B cell (primary cell): ENCODE data around the gene TPSAB1. TPM values are rescaled to one million over a fixed set of nuclear protein-coding genes. Genes with fewer than 3 reads are reported as not detected.

Experiments
- ATAC-seq: fragments of 200-7000 bp; cut with Tn5 transposase; one replicate; pipeline ENCODE4 v1.10.0; 2021; ENCODE audit warnings: low read depth, mild to moderate bottlenecking, moderate number of reproducible peaks, moderate library complexity
- CTCF ChIA-PET: fragments of 350-600 bp; sonication (Branson Sonifier 250); formaldehyde crosslinking; loops from one replicate; lab custom pipeline; 2021; ENCODE audit warnings: antibody characterized with exemption, inconsistent platforms; lab: Charles Lee
- POLR2A ChIA-PET: fragments of 350-600 bp; sonication (Branson Sonifier 250); formaldehyde crosslinking; loops from one replicate; lab custom pipeline; 2021; ENCODE audit warnings: antibody characterized with exemption; lab: Charles Lee
- DNase-seq: peaks from one replicate; pipeline ENCODE4 v3.0.0; 2013
- H2AFZ ChIP-seq: 2 replicates; pipeline ENCODE4 v1.6.1; 2012; ENCODE audit warnings: mild to moderate bottlenecking, low read depth, low read length; ENCODE audit not compliant: insufficient read depth, poor library complexity, severe bottlenecking
- H3K27ac ChIP-seq, 2 donors: 1 replicate in 1 of 2; 2 replicates in 1 of 2; pipeline ENCODE4 v1.5.1; 2012 to 2013; ENCODE audit warnings: low read length in 2 of 2, mild to moderate bottlenecking in 2 of 2, moderate library complexity in 1 of 2
- H3K27me3 ChIP-seq, 4 experiments: fragments of 200-600 bp in 1 of 4; sonication (generic) in 1 of 4; replicated peaks in 1 of 4; 1 replicate in 2 of 4; 2 replicates in 2 of 4; pipeline versions ENCODE4 v1.6.1 to v1.7.0; 2013 to 2016; ENCODE audit warnings: low read length in 3 of 4, mild to moderate bottlenecking in 2 of 4, mixed read lengths in 1 of 4, moderate library complexity in 1 of 4; ENCODE audit not compliant: insufficient read depth in 4 of 4, control insufficient read depth in 3 of 4; ENCODE audit errors: control extremely low read depth in 1 of 4
- H3K36me3 ChIP-seq, 2 experiments: replicated peaks in 1 of 2; 1 replicate in 1 of 2; 2 replicates in 1 of 2; pipeline versions ENCODE4 v1.6.1 to v1.7.1; 2013; ENCODE audit warnings: low read length in 1 of 2; ENCODE audit not compliant: insufficient read depth in 2 of 2, control insufficient read depth in 1 of 2; ENCODE audit errors: control extremely low read depth in 1 of 2, extremely low read depth in 1 of 2
- H3K4me1 ChIP-seq, 2 donors: fragments of 200-600 bp in 1 of 2; sonication (generic) in 1 of 2; 1 replicate in 1 of 2; 2 replicates in 1 of 2; pipeline versions ENCODE4 v1.5.1 to v1.6.1; 2013 to 2017; ENCODE audit warnings: low read length in 2 of 2; ENCODE audit not compliant: control insufficient read depth in 2 of 2, insufficient read depth in 2 of 2
- H3K4me2 ChIP-seq: replicated peaks from 2 replicates; pipeline ENCODE3; 2012; ENCODE audit warnings: mild to moderate bottlenecking, low read depth, low read length; ENCODE audit not compliant: poor library complexity, severe bottlenecking
- H3K4me3 ChIP-seq, 5 experiments: fragments of 200-600 bp in 1 of 5; sonication (generic) in 1 of 5; 1 replicate in 3 of 5; 2 replicates in 2 of 5; pipeline versions ENCODE4 v1.5.1 to v1.7.0; 2011 to 2016; ENCODE audit warnings: low read length in 4 of 5, mild to moderate bottlenecking in 4 of 5, low read depth in 2 of 5, control low read depth in 1 of 5, moderate library complexity in 1 of 5; ENCODE audit not compliant: insufficient read depth in 1 of 5; ENCODE audit errors: control extremely low read depth in 1 of 5, extremely low read depth in 1 of 5
- H3K79me2 ChIP-seq: fragments of 200-600 bp; sonication (generic); one replicate; pipeline ENCODE4 v1.6.0; 2016; ENCODE audit warnings: low read length; ENCODE audit not compliant: control insufficient read depth, insufficient read depth
- H3K9ac ChIP-seq: fragments of 200-600 bp; sonication (generic); 2 replicates; pipeline ENCODE4 v1.6.1; 2017; ENCODE audit warnings: mild to moderate bottlenecking, low read length, moderate library complexity
- H3K9me3 ChIP-seq, 3 donors: one replicate each; pipeline versions ENCODE4 v1.6.1 to v1.7.1; 2013; ENCODE audit warnings: low read length in 2 of 3; ENCODE audit not compliant: control insufficient read depth in 2 of 3, insufficient read depth in 1 of 3; ENCODE audit errors: control extremely low read depth in 1 of 3
- H4K20me1 ChIP-seq: 2 replicates; pipeline ENCODE4 v1.6.0; 2012; ENCODE audit warnings: mild to moderate bottlenecking, low read length; ENCODE audit not compliant: insufficient read depth, control insufficient read depth, poor library complexity, severe bottlenecking
- H3K27ac Mint-ChIP-seq: one replicate; pipeline ENCODE4 v1.8.0; 2021; ENCODE audit warnings: mixed read lengths
- H3K27me3 Mint-ChIP-seq: one replicate; pipeline ENCODE4 v1.8.0; 2021; ENCODE audit warnings: mixed read lengths
- H3K4me1 Mint-ChIP-seq: one replicate; pipeline ENCODE4 v1.8.0; 2021; ENCODE audit warnings: mixed read lengths
- H3K4me3 Mint-ChIP-seq: one replicate; pipeline ENCODE4 v1.8.0; 2021; ENCODE audit warnings: mixed read lengths
- H3K9me3 Mint-ChIP-seq: one replicate; pipeline ENCODE4 v1.8.0; 2022; ENCODE audit warnings: mixed read lengths; ENCODE audit not compliant: insufficient read depth
- CTCF ChIP-seq: fragments of 200-600 bp; IDR thresholded peaks from one replicate; pipeline ENCODE4 v1.8.0; 2022; ENCODE audit warnings: antibody characterized with exemption, mild to moderate bottlenecking
- EZH2 ChIP-seq: IDR thresholded peaks from 2 replicates; pipeline ENCODE4 v1.6.1; 2012; ENCODE audit warnings: borderline replicate concordance, low read depth, mild to moderate bottlenecking, moderate library complexity, low read length; ENCODE audit not compliant: insufficient read depth, poor library complexity, severe bottlenecking
- WGBS: methylation state at CpG from one replicate; pipeline ENCODE4 v1.1.5; 2013; ENCODE audit warnings: missing lambda C conversion rate; ENCODE audit not compliant: insufficient coverage; 5-methylcytosine and 5-hydroxymethylcytosine counted together
- intact Hi-C: fragments of 100-400 bp; cut with micrococcal nuclease; formaldehyde crosslinking; loops from one replicate; pipeline ENCODE4 v1.10.0; 2022
- polyA plus RNA-seq: library from polyadenylated mRNA; depleted of rRNA; stranded (reverse); fragments of >200 nt; gene quantifications from 2 replicates; pipeline ENCODE4 v1.2.3, GENCODE V29; 2012
- total RNA-seq, 2 donors: library from RNA; stranded (reverse); fragments of 120-200 nt in 1 of 2; gene quantifications; 1 replicate in 1 of 2; 2 replicates in 1 of 2; pipeline versions ENCODE4 v1.2.3 to v1.2.4, GENCODE V29; 2013 to 2022

Gene TPSAB1
- total and polyA plus RNA-seq, 2 donors (not counting 1 experiment from before 2014, with no cell fraction given) = not detected

- Histone ChIP-seq H3K79me2 (no peaks in the 10 kb centered on the region), H4K20me1 (no peaks in the 10 kb centered on the region), H2AFZ (no peak overlapping the region), H3K9ac (no peak overlapping the region), H3K9me3 (peaks cover 0 to 6% (median 0%) of the 10 kb centered on the region in 3 donors), H3K36me3 (no peaks in the 10 kb centered on the region), H3K27ac (no peak overlapping the region), H3K4me2 (peak overlapping the region; percentile 34), H3K4me3 (no peak overlapping the region), H3K27me3 (peaks cover 0 to 38% (median 8%) of the 10 kb centered on the region in 4 experiments), H3K4me1 (peaks cover 12 to 21% of the 10 kb centered on the region in 2 donors)
- no peak for TF ChIP-seq CTCF
- TF ChIP-seq EZH2 = no peak
- intact Hi-C loops = no loop called here
- DNase-seq (no peak), ATAC-seq (no peak)
- ChIA-PET POLR2A (no interaction called here), CTCF (interaction anchor here (1.0 to 2.0 kb wide), 3 partner anchors 9 to 70 kb away, joined by 3 to 7 read pairs (median 3); no protein-coding TSS in a partner anchor)
- WGBS = 8% methylated on average over 17 of the region's 22 CpGs
- Mint-ChIP-seq H3K9me3 (no peaks in the 10 kb centered on the region), H3K4me3 (no peak overlapping the region), H3K4me1 (peaks cover 9% of the 10 kb centered on the region), H3K27me3 (peaks cover 23% of the 10 kb centered on the region), H3K27ac (no peak overlapping the region)
These were observed 49.6 kb downstream of the TPSAB1 start for GRCh38 chr16:1290063-1290501.

- no peak overlapping the region for H3K9ac ChIP-seq
- intact Hi-C loops = no loop called here
- no peak overlapping the region for H2AFZ ChIP-seq
- peaks cover 12 to 28% of the 10 kb centered on the region in 2 donors for H3K4me1 ChIP-seq
- H3K9me3 ChIP-seq = peaks cover 0 to 6% (median 0%) of the 10 kb centered on the region in 3 donors
- H4K20me1 ChIP-seq = no peaks in the 10 kb centered on the region
- ChIA-PET POLR2A (no interaction called here), CTCF (interaction anchor here (1.3 to 2.0 kb wide), 2 partner anchors 8 to 10 kb away, joined by 3 to 7 read pairs; no protein-coding TSS in a partner anchor)
- H3K27ac ChIP-seq = no peak overlapping the region
- ATAC-seq (no peak), DNase-seq (no peak)
- H3K4me3 ChIP-seq = no peak overlapping the region
- no peak overlapping the region for H3K4me2 ChIP-seq
- Mint-ChIP-seq H3K4me1 (peaks cover 14% of the 10 kb centered on the region), H3K27ac (no peak overlapping the region), H3K9me3 (no peaks in the 10 kb centered on the region), H3K27me3 (peaks cover 27% of the 10 kb centered on the region), H3K4me3 (no peak overlapping the region)
- WGBS = 86% methylated on average over 24 of the region's 29 CpGs
- TF ChIP-seq CTCF (no peak), EZH2 (no peak)
- peaks cover 0 to 38% (median 7%) of the 10 kb centered on the region in 4 experiments for H3K27me3 ChIP-seq
- no peaks in the 10 kb centered on the region for H3K79me2 ChIP-seq
- H3K36me3 ChIP-seq = no peaks in the 10 kb centered on the region
These were observed 50.5 kb downstream of the TPSAB1 start for GRCh38 chr16:1290860-1291575.
